ENCODE data around the gene SLC39A11. TPM values are rescaled to one million over a fixed set of nuclear protein-coding genes. Genes with fewer than 3 reads are reported as not detected.

Gene SLC39A11
- total and polyA plus RNA-seq, 2 of the 13 experiments (the other 11 are each of a cell fraction or from before 2014, with no cell fraction given): 17.2 to 31.5 TPM

- TF ChIP-seq ARID5B (CRISPR knock-in tag; IDR thresholded peaks at IDR 0.05) (peak; percentile 100), CREM (IDR thresholded peaks at IDR 0.05) (peak; percentile 81), CREM (CRISPR knock-in tag; IDR thresholded peaks at IDR 0.05) (no peak), ZNF484 (CRISPR knock-in tag; IDR thresholded peaks at IDR 0.05; ENCODE audit: borderline replicate concordance, low read depth) (no peak), SETDB1 (CRISPR knock-in tag; IDR thresholded peaks at IDR 0.05; ENCODE audit: borderline replicate concordance) (no peak), SIX4 (CRISPR knock-in tag; IDR thresholded peaks at IDR 0.05) (peak; percentile 93), PAX8 (CRISPR knock-in tag; IDR thresholded peaks at IDR 0.05; ENCODE audit: borderline replicate concordance) (no peak), PHB2 (IDR thresholded peaks at IDR 0.05; ENCODE audit: partially characterized antibody) (no peak), ARNTL (CRISPR knock-in tag; IDR thresholded peaks at IDR 0.05) (peak; percentile 97), FOXA1 (IDR thresholded peaks at IDR 0.05) (no peak), FOXA1 (CRISPR knock-in tag; IDR thresholded peaks at IDR 0.05) (peak; percentile 98), HOXA3 (CRISPR knock-in tag; IDR thresholded peaks at IDR 0.05) (peak; percentile 94), ZNF513 (CRISPR knock-in tag; conservative IDR thresholded peaks at IDR 0.05) (no peak), ZNF33B (CRISPR knock-in tag; IDR thresholded peaks at IDR 0.05) (peak; percentile 91; the same call in 1 of the 2 replicates), ZSCAN20 (CRISPR knock-in tag; IDR thresholded peaks at IDR 0.05; ENCODE audit: borderline replicate concordance) (no peak), PRDM4 (CRISPR knock-in tag; IDR thresholded peaks at IDR 0.05; ENCODE audit: borderline replicate concordance) (no peak), EED (CRISPR knock-in tag; IDR thresholded peaks at IDR 0.05) (no peak), HMGA1 (CRISPR knock-in tag; conservative IDR thresholded peaks at IDR 0.05) (no peak), TBL1XR1 (IDR thresholded peaks at IDR 0.05; ENCODE audit: borderline replicate concordance, low read length, partially characterized antibody) (peak; percentile 73), CSRNP1 (CRISPR knock-in tag; IDR thresholded peaks at IDR 0.05) (no peak)
- TF ChIP-seq, protein P1, sequence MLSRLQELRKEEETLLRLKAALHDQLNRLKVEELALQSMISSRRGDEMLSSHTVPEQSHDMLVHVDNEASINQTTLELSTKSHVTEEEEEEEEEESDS (CRISPR knock-in tag; IDR thresholded peaks at IDR 0.05; ENCODE audit: borderline replicate concordance): no peak
Observed at GRCh38 chr17:72631949-72632684, 460.4 kb downstream of the SLC39A11 start (continued).

Measured in HepG2 (cell line).